Testis (tissue), 3 donors: ENCODE data around the gene CEP85. TPM values are rescaled to one million over a fixed set of nuclear protein-coding genes. Genes with fewer than 3 reads are reported as not detected.

ENCODE experiments used
- DNase-seq: peaks from one replicate; pipeline ENCODE4 v3.0.0-alpha.2; 2019
- H3K27ac ChIP-seq, 2 donors: fragments of 200-600 bp; sonication (generic); one replicate each; pipeline ENCODE4 v1.5.1; 2019
- H3K27me3 ChIP-seq: fragments of 200-600 bp; sonication (generic); one replicate; pipeline ENCODE4 v1.5.1; 2019
- H3K36me3 ChIP-seq: fragments of 200-600 bp; sonication (generic); one replicate; pipeline ENCODE4 v1.5.1; 2017; ENCODE audit warnings: low read depth; ENCODE audit errors: missing control alignments
- H3K4me1 ChIP-seq: fragments of 200-600 bp; sonication (generic); one replicate; pipeline ENCODE4 v1.5.1; 2019
- H3K4me3 ChIP-seq, 2 donors: fragments of 200-600 bp; sonication (generic); one replicate each; pipeline ENCODE4 v1.5.1; 2017 to 2019
- H3K9me3 ChIP-seq: fragments of 200-600 bp; sonication (generic); one replicate; pipeline ENCODE4 v1.5.1; 2017
- CTCF ChIP-seq, 3 experiments: fragments of 450-650 bp in 2 of 3; fragments of 200-600 bp in 1 of 3; sonication (generic) in 1 of 3; IDR thresholded peaks; one replicate each; pipeline ENCODE4 v1.5.1; 2016 to 2019; ENCODE audit warnings: antibody characterized with exemption in 3 of 3, mild to moderate bottlenecking in 2 of 3, moderate library complexity in 1 of 3
- POLR2A ChIP-seq: fragments of 450-650 bp; IDR thresholded peaks from one replicate; pipeline ENCODE4 v1.6.1; 2017; ENCODE audit warnings: antibody characterized with exemption, mild to moderate bottlenecking, moderate library complexity
- WGBS, 2 donors: methylation state at CpG; one replicate each; pipeline ENCODE4 v1.1.5; 2018; 5-methylcytosine and 5-hydroxymethylcytosine counted together
- intact Hi-C: fragments of 100-400 bp; cut with DNase I; formaldehyde crosslinking; loops from one replicate; pipeline ENCODE4 v1.15.1; 2023; ENCODE audit warnings: low total_unique reads
- polyA plus RNA-seq: library from polyadenylated mRNA; stranded (reverse); fragments of 350-450 nt; fragmentation: Illumina TruSeq; extraction: RNeasy Lipid Tissue Mini Kit (QIAGEN cat#74804); gene quantifications from one replicate; pipeline ENCODE4 v1.2.3, GENCODE V29; 2014; ENCODE audit warnings: low read depth, low replicate concordance; ENCODE audit not compliant: insufficient read depth
- total RNA-seq, 2 donors: library from RNA; depleted of rRNA; stranded (reverse); fragments of >200 nt; gene quantifications; one replicate each; pipeline ENCODE4 v1.2.3, GENCODE V29; 2016

CEP85 gene
- total and polyA plus RNA-seq, 3 donors from 2014 or later, result 52.1 to 82.5 (median 61.8) TPM

- Histone ChIP-seq H3K36me3 (no peaks in the 10 kb centered on the region), H3K4me3 (no peak overlapping the region), H3K27ac (no peak overlapping the region), H3K9me3 (no peaks in the 10 kb centered on the region), H3K4me1 (peaks cover 10% of the 10 kb centered on the region), H3K27me3 (no peaks in the 10 kb centered on the region)
- no peak for TF ChIP-seq CTCF (IDR thresholded peaks at IDR 0.05)
- no peak for DNase-seq
- 90% methylated on average over 5 of the region's 5 CpGs for WGBS, 2 donors
- intact Hi-C loops, result no loop called here
Measured at GRCh38 chr1:26263212-26263611, 29.2 kb downstream of the CEP85 start.

- Histone ChIP-seq H3K4me3 (no peak overlapping the region), H3K4me1 (no peaks in the 10 kb centered on the region), H3K27me3 (no peaks in the 10 kb centered on the region), H3K27ac (no peak overlapping the region), H3K9me3 (no peaks in the 10 kb centered on the region), H3K36me3 (no peaks in the 10 kb centered on the region)
- whole genome bisulfite sequencing, 2 donors, result 100% methylated on average over 1 of the region's 1 CpG
- TF ChIP-seq CTCF (IDR thresholded peaks at IDR 0.05) (no peak), POLR2A (no peak)
- intact Hi-C loops, result no loop called here
- no peak for DNase-seq
Measured at GRCh38 chr1:26265405-26265804, 31.4 kb downstream of the CEP85 start.

- intact Hi-C loops, result no loop called here
- Histone ChIP-seq H3K27ac (no peak overlapping the region), H3K9me3 (no peaks in the 10 kb centered on the region), H3K27me3 (no peaks in the 10 kb centered on the region), H3K4me1 (no peaks in the 10 kb centered on the region), H3K4me3 (no peak overlapping the region), H3K36me3 (no peaks in the 10 kb centered on the region)
- DNase-seq, result no peak
- 94 to 96% methylated on average over 9 of the region's 9 CpGs for WGBS, 2 donors
- TF ChIP-seq CTCF (IDR thresholded peaks at IDR 0.05) (no peak), POLR2A (no peak)
Measured at GRCh38 chr1:26268290-26269197, 34.5 kb downstream of the CEP85 start.

- H3K36me3 ChIP-seq, result no peaks in the 10 kb centered on the region
- no peak overlapping the region for H3K27ac ChIP-seq
- H3K9me3 ChIP-seq, result no peaks in the 10 kb centered on the region
- WGBS, 2 donors, result 94 to 96% methylated on average over 4 of the region's 4 CpGs
- no peaks in the 10 kb centered on the region for H3K4me1 ChIP-seq
- DNase-seq, result no peak
- H3K4me3 ChIP-seq, result no peak overlapping the region
- TF ChIP-seq POLR2A (no peak), CTCF (IDR thresholded peaks at IDR 0.05) (no peak)
- H3K27me3 ChIP-seq, result no peaks in the 10 kb centered on the region
- intact Hi-C loops, result no loop called here
Measured at GRCh38 chr1:26269198-26269550, 35.2 kb downstream of the CEP85 start.
